GM10248 (cell line): Measurements from ENCODE around the gene AP3D1.

Source experiments
- CTCF ChIA-PET: fragments of 300-600 bp; sonication (Branson Sonifier 250); formaldehyde crosslinking; extraction: SDS; loops from one replicate; lab custom pipeline; 2021; ENCODE audit warnings: antibody characterized with exemption; lab: Yijun Ruan, JAX
- POLR2A ChIA-PET: fragments of 350-650 bp; sonication (Branson Sonifier 250); formaldehyde crosslinking; extraction: SDS; loops from one replicate; lab custom pipeline; 2020; ENCODE audit warnings: antibody characterized with exemption; lab: Yijun Ruan, JAX
- DNase-seq: peaks from one replicate; pipeline ENCODE4 v3.0.0; 2012; ENCODE audit errors: extremely low spot score
- CTCF ChIP-seq: IDR thresholded peaks from 2 replicates; pipeline ENCODE4 v1.5.1; 2012; ENCODE audit warnings: mild to moderate bottlenecking, low read depth; ENCODE audit errors: extremely low read depth, missing control alignments, control extremely low read depth

The AP3D1 gene

GRCh38 chr19:2101417-2102335 is 49.7 kb downstream of the AP3D1 start:
- ChIA-PET CTCF (no interaction called here), POLR2A (interaction anchor here (0.6 kb wide), 1 partner anchor 657 kb away, joined by 8 read pairs; no protein-coding TSS in a partner anchor)
- TF ChIP-seq CTCF, result no peak
- no peak for DNase-seq

GRCh38 chr19:2100719-2101061 is 50.7 kb downstream of the AP3D1 start:
- no peak for TF ChIP-seq CTCF
- ChIA-PET CTCF (no interaction called here), POLR2A (no interaction called here)
- DNase-seq, result no peak

GRCh38 chr19:2099937-2100718 is 51.2 kb downstream of the AP3D1 start:
- ChIA-PET CTCF (no interaction called here), POLR2A (no interaction called here)
- TF ChIP-seq CTCF, result no peak
- no peak for DNase-seq

- TF ChIP-seq CTCF, result no peak
- CTCF ChIA-PET, result interaction anchor here (1.3 kb wide), 1 partner anchor 19 kb away, joined by 3 read pairs; no protein-coding TSS in a partner anchor
- no peak for DNase-seq
- POLR2A ChIA-PET, result no interaction called here
Observed at GRCh38 chr19:2099054-2099501, 52.3 kb downstream of the AP3D1 start.

GRCh38 chr19:2097886-2098327 is 53.5 kb downstream of the AP3D1 start:
- ChIA-PET CTCF (interaction anchor here (1.1 kb wide), 1 partner anchor 8 kb away, joined by 4 read pairs; no protein-coding TSS in a partner anchor), POLR2A (interaction anchor here (0.5 kb wide), 1 partner anchor 31 kb away, joined by 3 read pairs; no protein-coding TSS in a partner anchor)
- no peak for DNase-seq
- TF ChIP-seq CTCF, result no peak
